H1 (cell line): Measurements from ENCODE around the gene ZDHHC17. TPM values are rescaled to one million over a fixed set of nuclear protein-coding genes. Genes with fewer than 3 reads are reported as not detected.

ENCODE experiments used
- CTCF ChIA-PET: fragments of 300-600 bp; sonication (Branson Sonifier 250); formaldehyde crosslinking; loops from one replicate; lab custom pipeline; 2021; ENCODE audit not compliant: partially characterized antibody; lab: Charles Lee
- POLR2A ChIA-PET: fragments of 300-600 bp; sonication (Branson Sonifier 250); formaldehyde crosslinking; loops from one replicate; lab custom pipeline; 2021; ENCODE audit warnings: inconsistent platforms; ENCODE audit not compliant: partially characterized antibody; lab: Charles Lee
- DNase-seq, 2 experiments: peaks; one replicate each; pipeline versions ENCODE4 v3.0.0 to v3.0.0-alpha.2; 2010 to 2022; ENCODE audit warnings: low spot score in 2 of 2, low read depth in 1 of 2, mixed read lengths in 1 of 2
- FAIRE-seq: peaks from 2 replicates; lab custom pipeline; 2011; peaks lifted over from hg19 to GRCh38; lab: Jason Lieb, UNC
- H2AFZ ChIP-seq: 2 replicates; pipeline ENCODE4 v1.8.1; 2012; ENCODE audit warnings: low read length, inconsistent platforms
- H2AK5ac ChIP-seq: 2 replicates; pipeline ENCODE4 v1.6.1; 2013; ENCODE audit warnings: low read depth, low read length
- H2BK120ac ChIP-seq: replicated peaks from 2 replicates; pipeline ENCODE3; 2013; ENCODE audit warnings: low read depth, low read length, inconsistent platforms
- H2BK12ac ChIP-seq: 2 replicates; pipeline ENCODE4 v1.6.1; 2013; ENCODE audit warnings: low read depth, low read length
- H2BK15ac ChIP-seq: 2 replicates; pipeline ENCODE4 v1.6.1; 2013; ENCODE audit warnings: low read length
- H2BK20ac ChIP-seq: 2 replicates; pipeline ENCODE4 v1.6.1; 2013; ENCODE audit warnings: low read length
- H2BK5ac ChIP-seq: 2 replicates; pipeline ENCODE4 v1.6.1; 2013; ENCODE audit warnings: low read depth, low read length
- H3K14ac ChIP-seq: 2 replicates; pipeline ENCODE4 v1.6.1; 2013; ENCODE audit warnings: inconsistent platforms; ENCODE audit not compliant: insufficient read length
- H3K18ac ChIP-seq: 2 replicates; pipeline ENCODE4 v1.6.1; 2013; ENCODE audit warnings: low read length; ENCODE audit errors: extremely low read depth
- H3K23ac ChIP-seq: 2 replicates; pipeline ENCODE4 v1.6.1; 2013; ENCODE audit warnings: inconsistent platforms; ENCODE audit not compliant: insufficient read length
- H3K23me2 ChIP-seq: 2 replicates; pipeline ENCODE4 v1.6.1; 2013; ENCODE audit warnings: low read depth, low read length
- H3K27ac ChIP-seq: 2 replicates; pipeline ENCODE4 v1.6.1; 2011; ENCODE audit warnings: low read depth, low read length, inconsistent platforms
- H3K27me3 ChIP-seq, 4 experiments: replicated peaks in 1 of 4; 1 replicate in 1 of 4; 2 replicates in 3 of 4; pipeline versions ENCODE4 v1.6.1 to v1.8.1; 2011 to 2013; ENCODE audit warnings: low read length in 3 of 4, mild to moderate bottlenecking in 3 of 4, inconsistent platforms in 2 of 4, mixed read lengths in 2 of 4, moderate library complexity in 1 of 4; ENCODE audit not compliant: control insufficient read depth in 3 of 4, insufficient read depth in 3 of 4; ENCODE audit errors: extremely low read depth in 1 of 4
- H3K36me3 ChIP-seq, 4 experiments: 2 replicates each; pipeline versions ENCODE4 v1.6.1 to v1.8.1; 2011 to 2013; ENCODE audit warnings: mild to moderate bottlenecking in 4 of 4, low read length in 3 of 4, moderate library complexity in 2 of 4, control low read depth in 1 of 4, inconsistent platforms in 1 of 4; ENCODE audit not compliant: insufficient read depth in 4 of 4, control insufficient read depth in 2 of 4
- H3K4ac ChIP-seq: replicated peaks from 2 replicates; pipeline ENCODE3; 2013; ENCODE audit warnings: low read length, low read depth, mixed read lengths, inconsistent platforms; ENCODE audit not compliant: insufficient read length
- H3K4me1 ChIP-seq, 4 experiments: replicated peaks in 1 of 4; 1 replicate in 1 of 4; 2 replicates in 3 of 4; pipeline versions ENCODE4 v1.6.1 to v1.8.1; 2011 to 2013; ENCODE audit warnings: low read length in 3 of 4, inconsistent platforms in 2 of 4, mixed read lengths in 1 of 4; ENCODE audit not compliant: insufficient read depth in 4 of 4, control insufficient read depth in 3 of 4
- H3K4me2 ChIP-seq, 2 experiments: 2 replicates each; pipeline versions ENCODE4 v1.6.1 to v1.8.1; 2011 to 2013; ENCODE audit warnings: low read depth in 2 of 2, low read length in 2 of 2, control low read depth in 1 of 2, inconsistent platforms in 1 of 2, mild to moderate bottlenecking in 1 of 2; ENCODE audit not compliant: insufficient read depth in 1 of 2
- H3K4me3 ChIP-seq, 4 experiments: fragments of 200-600, 300-600 bp in 1 of 4; sonication (generic), shearing (Covaris generic), sonication (Bioruptor Twin) in 1 of 4; 2 replicates each; pipeline versions ENCODE4 v1.5.1 to v1.8.1; 2011 to 2016; ENCODE audit warnings: low read length in 4 of 4, low read depth in 3 of 4, control low read depth in 2 of 4, inconsistent platforms in 2 of 4, mild to moderate bottlenecking in 2 of 4, mixed read lengths in 1 of 4, moderate library complexity in 1 of 4; ENCODE audit not compliant: insufficient read depth in 2 of 4; ENCODE audit errors: extremely low read depth in 1 of 4
- H3K56ac ChIP-seq: replicated peaks from 2 replicates; pipeline ENCODE3; 2013; ENCODE audit warnings: low read depth, mild to moderate bottlenecking, mixed read lengths, low read length, inconsistent platforms; ENCODE audit not compliant: insufficient read length
- H3K79me1 ChIP-seq: 2 replicates; pipeline ENCODE4 v1.6.1; 2013; ENCODE audit warnings: low read depth, low read length, control low read depth
- H3K79me2 ChIP-seq, 2 experiments: 2 replicates each; pipeline versions ENCODE4 v1.6.1 to v1.8.1; 2012 to 2013; ENCODE audit warnings: low read length in 2 of 2, mild to moderate bottlenecking in 2 of 2, inconsistent platforms in 1 of 2; ENCODE audit not compliant: insufficient read depth in 2 of 2, control insufficient read depth in 1 of 2
- H3K9ac ChIP-seq, 4 experiments: replicated peaks in 1 of 4; 1 replicate in 1 of 4; 2 replicates in 3 of 4; pipeline versions ENCODE4 v1.6.1 to v1.8.1; 2011 to 2013; ENCODE audit warnings: low read depth in 3 of 4, low read length in 3 of 4, control low read depth in 2 of 4, mild to moderate bottlenecking in 2 of 4, moderate library complexity in 2 of 4, inconsistent platforms in 1 of 4; ENCODE audit errors: extremely low read depth in 1 of 4
- H3K9me3 ChIP-seq, 2 experiments: 2 replicates each; pipeline versions ENCODE4 v1.6.1 to v1.8.1; 2012 to 2013; ENCODE audit warnings: mild to moderate bottlenecking in 2 of 2, moderate library complexity in 2 of 2, control low read depth in 1 of 2, inconsistent platforms in 1 of 2, low read depth in 1 of 2, low read length in 1 of 2, mixed read lengths in 1 of 2; ENCODE audit not compliant: insufficient read depth in 2 of 2
- H4K20me1 ChIP-seq, 2 experiments: replicated peaks in 1 of 2; 2 replicates each; pipeline versions ENCODE3 to v1.8.1; 2011 to 2013; ENCODE audit warnings: inconsistent platforms in 2 of 2, low read length in 2 of 2, mild to moderate bottlenecking in 1 of 2; ENCODE audit not compliant: insufficient read depth in 2 of 2, control insufficient read depth in 1 of 2
- H4K5ac ChIP-seq: 2 replicates; pipeline ENCODE4 v1.6.1; 2013; ENCODE audit warnings: low read length, low read depth, mixed read lengths, inconsistent platforms; ENCODE audit not compliant: insufficient read length
- H4K8ac ChIP-seq: 2 replicates; pipeline ENCODE4 v1.8.0; 2013; ENCODE audit warnings: mild to moderate bottlenecking, moderate library complexity, low read length, inconsistent platforms; ENCODE audit not compliant: insufficient read depth; ENCODE audit errors: extremely low read depth
- H4K91ac ChIP-seq: replicated peaks from 2 replicates; pipeline ENCODE3; 2013; ENCODE audit warnings: low read length, mixed read lengths, inconsistent platforms; ENCODE audit not compliant: insufficient read length
- BCL11A ChIP-seq, 2 experiments: IDR thresholded peaks; one replicate each; pipeline ENCODE4 v1.6.1; 2011; ENCODE audit warnings: low read depth in 2 of 2, low read length in 2 of 2, mild to moderate bottlenecking in 2 of 2
- EGR1 ChIP-seq: IDR thresholded peaks from 2 replicates; pipeline ENCODE4 v1.6.1; 2011; ENCODE audit warnings: low read depth, low read length, borderline replicate concordance
- JUND ChIP-seq: IDR thresholded peaks from 2 replicates; pipeline ENCODE4 v1.6.1; 2011; ENCODE audit warnings: mild to moderate bottlenecking, improper control_type of control experiment, low read length
- MAX ChIP-seq: IDR thresholded peaks from 2 replicates; pipeline ENCODE4 v1.6.1; 2012; ENCODE audit warnings: inconsistent platforms
- POLR2AphosphoS5 ChIP-seq: IDR thresholded peaks from 2 replicates; pipeline ENCODE4 v1.6.1; 2011; ENCODE audit warnings: low read depth, low read length
- SP2 ChIP-seq: IDR thresholded peaks from 2 replicates; pipeline ENCODE4 v1.6.1; 2012; ENCODE audit warnings: mild to moderate bottlenecking, low read length, inconsistent platforms
- SUZ12 ChIP-seq: fragments of 200-600 bp; sonication (generic); IDR thresholded peaks from 2 replicates; pipeline ENCODE4 v1.6.1; 2012; ENCODE audit warnings: mild to moderate bottlenecking, inconsistent platforms, low read length, moderate library complexity, mixed read lengths
- YY1 ChIP-seq: IDR thresholded peaks from 2 replicates; pipeline ENCODE4 v1.6.1; 2011; ENCODE audit warnings: low read depth, mild to moderate bottlenecking, low read length
- WGBS, 2 experiments: shearing (Covaris generic) in 1 of 2; methylation state at CpG; one replicate each; pipeline versions ENCODE4 v1.1.6 to v1.1.7; 2013 to 2015; ENCODE audit warnings: low lambda C conversion rate in 2 of 2, mixed read lengths in 2 of 2, inconsistent platforms in 1 of 2, low coverage in 1 of 2, missing lambda C conversion rate in 1 of 2; ENCODE audit not compliant: insufficient replicate concordance in 2 of 2, insufficient coverage in 1 of 2, insufficient read length in 1 of 2; ENCODE audit errors: extremely low coverage in 1 of 2, missing lambda C conversion rate in 1 of 2; 5-methylcytosine and 5-hydroxymethylcytosine counted together
- polyA plus RNA-seq, 7 experiments: library from polyadenylated mRNA; depleted of rRNA in 3 of 7; stranded (reverse) in 5 of 7; unstranded in 2 of 7; fragments of >200 nt in 5 of 7; fragments of 200-250 nt in 2 of 7; gene quantifications; 1 replicate in 5 of 7; 2 replicates in 1 of 7; 4 replicates in 1 of 7; pipeline versions ENCODE4 v1.2.1 to v1.2.3, GENCODE V29; 2011 to 2013; ENCODE audit warnings: missing spikeins in 2 of 7, mixed read lengths in 2 of 7
- total RNA-seq: library from RNA; stranded (reverse); fragmentation: NEBNext Ultra II Directional; extraction: Animal tissue kit (Norgen Biotek cat#: 25700); gene quantifications from 2 replicates; pipeline ENCODE4 v1.2.1, GENCODE V29; 2021

Gene ZDHHC17
- total and polyA plus RNA-seq, 2 of the 8 experiments (the other 6 are each of a cell fraction or from before 2014, with no cell fraction given): 27.6 to 28.9 TPM

- no peaks in the 10 kb centered on the region; a peak in 1 of 8 replicates for H3K36me3 ChIP-seq
- WGBS, 2 experiments: 87% methylated on average over 9 of the region's 9 CpGs; no CpG with 5 or more reads in 1 of the 2 experiments
- POLR2A ChIA-PET: interaction anchor here (1.0 kb wide), 1 partner anchor 12 kb away, joined by 3 read pairs; no protein-coding TSS in a partner anchor
- TF ChIP-seq SUZ12 (no peak), BCL11A (IDR thresholded peaks at IDR 0.05; ENCODE audit: low read depth in 2 of 2, low read length in 2 of 2) (no peak), SP2 (no peak), YY1 (no peak), EGR1 (no peak), MAX (no peak), JUND (no peak), POLR2AphosphoS5 (no peak)
Measured at GRCh38 chr12:76755829-76756379, 8.0 kb upstream of the ZDHHC17 start.

More at GRCh38 chr12:76755829-76756379, 8.0 kb upstream of the ZDHHC17 start:
- DNase-seq: no peak
- Histone ChIP-seq H3K79me1 (no peaks in the 10 kb centered on the region), H3K27ac (no peak overlapping the region), H3K56ac (no peak overlapping the region), H3K27me3 (no peaks in the 10 kb centered on the region), H3K14ac (no peak overlapping the region), H3K4ac (no peak overlapping the region), H3K23me2 (no peaks in the 10 kb centered on the region), H2AK5ac (no peak overlapping the region), H4K91ac (no peak overlapping the region), H2BK15ac (no peak overlapping the region), H3K4me2 (no peak overlapping the region), H3K23ac (no peak overlapping the region), H2BK120ac (no peak overlapping the region), H3K4me1 (peaks cover 0 to 2% (median 0%) of the 10 kb centered on the region in 4 experiments; a peak in 2 of 7 replicates), H3K9ac (no peak overlapping the region), H4K5ac (no peak overlapping the region), H2BK12ac (no peak overlapping the region), H2AFZ (no peak overlapping the region), H3K18ac (no peak overlapping the region), H3K9me3 (no peaks in the 10 kb centered on the region), H4K8ac (no peak overlapping the region), H4K20me1 (no peaks in the 10 kb centered on the region), H3K79me2 (no peaks in the 10 kb centered on the region), H3K4me3 (no peak overlapping the region), H2BK5ac (no peak overlapping the region), H2BK20ac (no peak overlapping the region)
- CTCF ChIA-PET: interaction anchor here (0.9 to 1.3 kb wide), 3 partner anchors 10 to 68 kb away, joined by 3 to 4 read pairs (median 3); no protein-coding TSS in a partner anchor
- no peak for FAIRE-seq
